Activated naive CD8-positive, alpha-beta T cell (primary cell): ENCODE measurements around the gene BCAS3.

Experiments
- H3K27ac Mint-ChIP-seq: one replicate; pipeline ENCODE4 v1.8.0; 2021; ENCODE audit warnings: mixed read lengths
- H3K27me3 Mint-ChIP-seq: one replicate; pipeline ENCODE4 v1.8.0; 2021; ENCODE audit warnings: mixed read lengths
- H3K36me3 Mint-ChIP-seq: one replicate; pipeline ENCODE4 v1.8.0; 2021; ENCODE audit warnings: mixed read lengths
- H3K4me1 Mint-ChIP-seq: one replicate; pipeline ENCODE4 v1.8.0; 2021; ENCODE audit warnings: low read depth, mixed read lengths
- H3K4me3 Mint-ChIP-seq: one replicate; pipeline ENCODE4 v1.8.0; 2021; ENCODE audit warnings: mild to moderate bottlenecking, mixed read lengths
- H3K9me3 Mint-ChIP-seq: one replicate; pipeline ENCODE4 v1.8.0; 2021; ENCODE audit warnings: low read depth, mixed read lengths

Gene BCAS3

GRCh38 chr17:61379457-61380216 lies 702.0 kb downstream of the BCAS3 start:
- Mint-ChIP-seq H3K36me3 (peaks cover 5% of the 10 kb centered on the region), H3K27me3 (no peaks in the 10 kb centered on the region), H3K27ac (no peak overlapping the region), H3K4me3 (no peak overlapping the region), H3K4me1 (no peaks in the 10 kb centered on the region), H3K9me3 (no peaks in the 10 kb centered on the region)

- no peaks in the 10 kb centered on the region for H3K4me1 Mint-ChIP-seq
- H3K4me3 Mint-ChIP-seq = no peak overlapping the region
- peaks cover 5% of the 10 kb centered on the region for H3K36me3 Mint-ChIP-seq
- no peaks in the 10 kb centered on the region for H3K27me3 Mint-ChIP-seq
- H3K9me3 Mint-ChIP-seq = no peaks in the 10 kb centered on the region
- no peak overlapping the region for H3K27ac Mint-ChIP-seq
These were observed 702.7 kb downstream of the BCAS3 start for GRCh38 chr17:61380217-61380835.

GRCh38 chr17:61380836-61381525 lies 703.3 kb downstream of the BCAS3 start:
- Mint-ChIP-seq H3K4me3 (no peak overlapping the region), H3K4me1 (no peaks in the 10 kb centered on the region), H3K27me3 (no peaks in the 10 kb centered on the region)

GRCh38 chr17:61381537-61381936 lies 703.9 kb downstream of the BCAS3 start:
- Mint-ChIP-seq H3K9me3 (no peaks in the 10 kb centered on the region), H3K4me3 (no peak overlapping the region), H3K27ac (no peak overlapping the region), H3K4me1 (no peaks in the 10 kb centered on the region), H3K27me3 (no peaks in the 10 kb centered on the region), H3K36me3 (peaks cover 5% of the 10 kb centered on the region)

More at GRCh38 chr17:61380836-61381525, 703.3 kb downstream of the BCAS3 start:
- no peak overlapping the region for H3K27ac Mint-ChIP-seq
- no peaks in the 10 kb centered on the region for H3K9me3 Mint-ChIP-seq
- H3K36me3 Mint-ChIP-seq = peaks cover 5% of the 10 kb centered on the region

- no peaks in the 10 kb centered on the region for H3K9me3 Mint-ChIP-seq
- H3K27ac Mint-ChIP-seq = no peak overlapping the region
- peaks cover 5% of the 10 kb centered on the region for H3K36me3 Mint-ChIP-seq
- no peak overlapping the region for H3K4me3 Mint-ChIP-seq
- no peaks in the 10 kb centered on the region for H3K4me1 Mint-ChIP-seq
- H3K27me3 Mint-ChIP-seq = no peaks in the 10 kb centered on the region
These were observed 705.4 kb downstream of the BCAS3 start for GRCh38 chr17:61382796-61383688.

GRCh38 chr17:61383689-61384201 lies 706.1 kb downstream of the BCAS3 start:
- peaks cover 2% of the 10 kb centered on the region for H3K27me3 Mint-ChIP-seq
- H3K36me3 Mint-ChIP-seq = peaks cover 5% of the 10 kb centered on the region
- H3K4me1 Mint-ChIP-seq = no peaks in the 10 kb centered on the region
- no peak overlapping the region for H3K4me3 Mint-ChIP-seq
- no peaks in the 10 kb centered on the region for H3K9me3 Mint-ChIP-seq
- no peak overlapping the region for H3K27ac Mint-ChIP-seq

- Mint-ChIP-seq H3K27me3 (peaks cover 4% of the 10 kb centered on the region), H3K36me3 (peaks cover 5% of the 10 kb centered on the region), H3K9me3 (no peaks in the 10 kb centered on the region), H3K4me3 (no peak overlapping the region), H3K4me1 (peaks cover 2% of the 10 kb centered on the region), H3K27ac (no peak overlapping the region)
These were observed 706.7 kb downstream of the BCAS3 start for GRCh38 chr17:61384354-61384691.

GRCh38 chr17:61384692-61385576 lies 707.3 kb downstream of the BCAS3 start:
- H3K9me3 Mint-ChIP-seq = no peaks in the 10 kb centered on the region
- no peak overlapping the region for H3K4me3 Mint-ChIP-seq
- peaks cover 2% of the 10 kb centered on the region for H3K4me1 Mint-ChIP-seq
- H3K27me3 Mint-ChIP-seq = peaks cover 5% of the 10 kb centered on the region
- H3K36me3 Mint-ChIP-seq = peaks cover 5% of the 10 kb centered on the region
- H3K27ac Mint-ChIP-seq = no peak overlapping the region

GRCh38 chr17:61385577-61386236 lies 708.1 kb downstream of the BCAS3 start:
- H3K27me3 Mint-ChIP-seq = peaks cover 5% of the 10 kb centered on the region
- H3K4me3 Mint-ChIP-seq = no peak overlapping the region
- H3K4me1 Mint-ChIP-seq = peaks cover 2% of the 10 kb centered on the region
- H3K36me3 Mint-ChIP-seq = peaks cover 5% of the 10 kb centered on the region
- H3K27ac Mint-ChIP-seq = no peak overlapping the region
- H3K9me3 Mint-ChIP-seq = no peaks in the 10 kb centered on the region

GRCh38 chr17:61386251-61386650 lies 708.6 kb downstream of the BCAS3 start:
- no peak overlapping the region for H3K4me3 Mint-ChIP-seq
- peaks cover 2% of the 10 kb centered on the region for H3K4me1 Mint-ChIP-seq

GRCh38 chr17:61387011-61387410 lies 709.4 kb downstream of the BCAS3 start:
- peaks cover 2% of the 10 kb centered on the region for H3K4me1 Mint-ChIP-seq
- no peaks in the 10 kb centered on the region for H3K9me3 Mint-ChIP-seq
- peaks cover 3% of the 10 kb centered on the region for H3K36me3 Mint-ChIP-seq
- H3K27ac Mint-ChIP-seq = no peak overlapping the region
- no peak overlapping the region for H3K4me3 Mint-ChIP-seq
- peaks cover 5% of the 10 kb centered on the region for H3K27me3 Mint-ChIP-seq

More at GRCh38 chr17:61386251-61386650, 708.6 kb downstream of the BCAS3 start:
- no peak overlapping the region for H3K27ac Mint-ChIP-seq
- H3K27me3 Mint-ChIP-seq = peaks cover 5% of the 10 kb centered on the region
- H3K36me3 Mint-ChIP-seq = peaks cover 3% of the 10 kb centered on the region
- H3K9me3 Mint-ChIP-seq = no peaks in the 10 kb centered on the region

GRCh38 chr17:61387511-61388305 lies 710.1 kb downstream of the BCAS3 start:
- Mint-ChIP-seq H3K36me3 (peaks cover 8% of the 10 kb centered on the region), H3K4me1 (peaks cover 2% of the 10 kb centered on the region), H3K4me3 (no peak overlapping the region), H3K27me3 (peaks cover 6% of the 10 kb centered on the region), H3K9me3 (no peaks in the 10 kb centered on the region), H3K27ac (no peak overlapping the region)
